HAP-1 (cell line): ENCODE data around the gene FSIP1.

Source experiments
- DNase-seq, 2 experiments: peaks; one replicate each; pipeline ENCODE4 v3.0.0-alpha.2; 2016 to 2020; ENCODE audit warnings: low spot score in 2 of 2
- H3K27me3 ChIP-seq: fragments of 250-450 bp; sonication (Bioruptor Pico); 2 replicates; pipeline ENCODE4 v1.5.1; 2020; ENCODE audit warnings: low read depth, mild to moderate bottlenecking, moderate library complexity
- H3K36me3 ChIP-seq: fragments of 250-450 bp; sonication (Bioruptor Pico); replicated peaks from 2 replicates; pipeline ENCODE4 v1.5.1; 2020; ENCODE audit warnings: mild to moderate bottlenecking
- H3K4me1 ChIP-seq: fragments of 250-450 bp; sonication (Bioruptor Pico); 2 replicates; pipeline ENCODE4 v1.5.1; 2020; ENCODE audit warnings: mild to moderate bottlenecking
- H3K4me3 ChIP-seq: fragments of 250-450 bp; sonication (Bioruptor Pico); 2 replicates; pipeline ENCODE4 v1.5.1; 2020; ENCODE audit warnings: mild to moderate bottlenecking, moderate library complexity
- H3K9me3 ChIP-seq: fragments of 250-450 bp; sonication (Bioruptor Pico); 2 replicates; pipeline ENCODE4 v1.5.1; 2020; ENCODE audit warnings: mild to moderate bottlenecking, moderate library complexity
- in situ Hi-C: fragments of 300-500 bp; cut with MboI; formaldehyde crosslinking; loops from 3 replicates; pipeline ENCODE4 v1.14.3; 2020; ENCODE audit warnings: low sequenced_read_pairs, inconsistent platforms, mixed read lengths

The FSIP1 gene

DNA sequence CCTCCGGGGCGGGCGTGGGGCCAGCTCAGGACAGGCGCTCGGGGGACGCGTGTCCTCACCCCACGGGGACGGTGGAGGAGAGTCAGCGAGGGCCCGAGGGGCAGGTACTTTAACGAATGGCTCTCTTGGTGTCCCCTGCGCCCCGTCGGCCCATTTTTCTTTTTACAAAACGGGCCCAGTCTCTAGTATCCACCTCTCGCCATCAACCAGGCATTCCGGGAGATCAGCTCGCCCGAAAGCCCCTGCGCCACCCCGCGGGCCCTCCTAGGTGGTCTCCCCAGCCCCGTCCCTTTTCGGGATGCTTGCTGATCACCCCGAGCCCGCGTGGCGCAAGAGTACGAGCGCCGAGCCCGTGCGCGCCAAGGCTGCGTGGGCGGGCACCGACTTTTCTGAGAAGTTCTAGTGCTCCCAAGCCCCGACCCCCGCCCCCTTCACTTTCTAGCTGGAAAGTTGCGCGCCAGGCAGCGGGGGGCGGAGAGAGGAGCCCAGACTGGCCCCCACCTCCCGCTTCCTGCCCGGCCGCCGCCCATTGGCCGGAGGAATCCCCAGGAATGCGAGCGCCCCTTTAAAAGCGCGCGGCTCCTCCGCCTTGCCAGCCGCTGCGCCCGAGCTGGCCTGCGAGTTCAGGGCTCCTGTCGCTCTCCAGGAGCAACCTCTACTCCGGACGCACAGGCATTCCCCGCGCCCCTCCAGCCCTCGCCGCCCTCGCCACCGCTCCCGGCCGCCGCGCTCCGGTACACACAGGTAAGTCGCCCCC, 202.0 kb downstream of the FSIP1 start, which contains the start of gene THBS1:
Gene THBS1, plus strand, starts transcription at position 595 of the 757 bp plus-strand sequence. CDS start 779 bp downstream, outside the sequence.
- peak within 1 kb of the TSS; percentile 46 for H3K4me3 ChIP-seq
- in situ Hi-C loops: loop anchor here (25.0 kb wide), 1 partner anchor 418 kb away; no protein-coding TSS in a partner anchor
- DNase-seq: peak; percentile 58 to 82
- no peaks in the 10 kb centered on the region for H3K9me3 ChIP-seq
- peaks cover 4% of the 10 kb centered on the region; the same call in 1 of the 2 replicates for H3K4me1 ChIP-seq
- peaks cover 3% of the 10 kb centered on the region for H3K27me3 ChIP-seq
- H3K36me3 ChIP-seq: peaks cover 7% of the 10 kb centered on the region

- Histone ChIP-seq H3K36me3 (peaks cover 2% of the 10 kb centered on the region), H3K9me3 (no peaks in the 10 kb centered on the region), H3K4me1 (peaks cover 4% of the 10 kb centered on the region; the same call in 1 of the 2 replicates), H3K4me3 (peak overlapping the region; percentile 46), H3K27me3 (peaks cover 3% of the 10 kb centered on the region)
- peak; percentile 70 to 94 for DNase-seq
- in situ Hi-C loops: loop anchor here (25.0 kb wide), 1 partner anchor 418 kb away; no protein-coding TSS in a partner anchor
Measured at GRCh38 chr15:39580117-39580484, 202.5 kb downstream of the FSIP1 start.

GRCh38 chr15:39579487-39580116, 203.0 kb downstream of the FSIP1 start:
- in situ Hi-C loops: loop anchor here (25.0 kb wide), 1 partner anchor 417 kb away; no protein-coding TSS in a partner anchor
- Histone ChIP-seq H3K27me3 (peaks cover 3% of the 10 kb centered on the region), H3K9me3 (no peaks in the 10 kb centered on the region), H3K4me1 (peaks cover 4% of the 10 kb centered on the region; the same call in 1 of the 2 replicates), H3K36me3 (no peaks in the 10 kb centered on the region; the same call in 1 of the 2 replicates), H3K4me3 (no peak overlapping the region; the same call in 1 of the 2 replicates)
- DNase-seq: no peak

DNA sequence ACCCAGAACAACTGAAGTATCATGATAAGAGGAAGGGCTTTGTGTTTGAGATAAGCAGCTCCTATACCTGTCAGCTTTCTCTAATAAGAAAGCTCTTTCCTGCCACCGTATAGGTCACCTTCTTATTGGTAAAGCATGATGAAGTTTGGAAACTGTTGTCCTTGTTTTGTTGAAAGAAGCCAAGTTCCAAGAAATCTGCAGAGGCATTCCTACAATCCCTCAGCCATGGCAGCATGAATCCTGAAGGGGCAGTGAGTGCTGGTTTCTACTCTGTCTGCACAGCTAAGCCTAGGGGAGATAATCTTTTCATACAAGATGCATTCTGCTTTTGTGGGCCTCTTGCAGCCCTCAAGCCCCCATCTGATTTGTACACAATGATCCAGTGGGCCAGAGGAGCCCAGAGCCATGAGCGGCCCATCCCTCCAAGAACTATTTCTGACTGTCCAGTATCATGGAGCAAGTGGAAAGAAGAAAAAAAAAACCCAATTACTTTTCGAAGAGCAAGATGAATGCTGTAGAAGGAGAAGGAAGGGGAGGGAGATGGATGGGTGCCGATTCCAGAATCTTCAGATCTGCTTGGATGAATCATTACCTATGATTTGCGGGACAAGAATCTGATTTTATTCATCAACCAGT, 203.7 kb downstream of the FSIP1 start:
- no peaks in the 10 kb centered on the region for H3K9me3 ChIP-seq
- in situ Hi-C loops: loop anchor here (25.0 kb wide), 1 partner anchor 417 kb away; no protein-coding TSS in a partner anchor
- DNase-seq: no peak
- peaks cover 4% of the 10 kb centered on the region; the same call in 1 of the 2 replicates for H3K4me1 ChIP-seq
- H3K27me3 ChIP-seq: peaks cover 3% of the 10 kb centered on the region
- H3K4me3 ChIP-seq: no peak overlapping the region
- no peaks in the 10 kb centered on the region; the same call in 1 of the 2 replicates for H3K36me3 ChIP-seq

DNA sequence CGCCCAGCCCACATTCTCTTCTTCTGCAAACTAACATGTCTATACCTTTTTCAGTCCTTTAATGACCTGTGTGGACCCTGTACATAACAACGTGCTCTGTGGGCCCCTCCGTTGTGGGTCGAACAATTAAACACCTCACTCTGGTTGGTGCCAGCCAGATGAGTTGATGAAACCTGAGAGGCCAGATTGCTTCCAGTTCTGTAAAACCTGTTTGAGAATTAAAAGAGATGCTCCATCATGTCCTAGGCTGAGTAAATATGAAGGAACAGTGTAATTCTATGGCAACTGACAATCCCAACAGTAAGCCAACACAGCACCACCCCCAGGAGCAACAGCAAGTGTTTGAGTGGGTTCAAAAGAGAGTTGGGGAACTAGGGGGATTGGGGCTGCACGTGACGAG, 207.5 kb downstream of the FSIP1 start:
- H3K4me1 ChIP-seq: no peaks in the 10 kb centered on the region
- no peak overlapping the region for H3K4me3 ChIP-seq
- no peaks in the 10 kb centered on the region for H3K9me3 ChIP-seq
- peaks cover 3% of the 10 kb centered on the region for H3K27me3 ChIP-seq
- no peaks in the 10 kb centered on the region for H3K36me3 ChIP-seq
- in situ Hi-C loops: loop anchor here (25.0 kb wide), 1 partner anchor 413 kb away; no protein-coding TSS in a partner anchor
- no peak for DNase-seq

- Histone ChIP-seq H3K4me1 (no peaks in the 10 kb centered on the region), H3K9me3 (no peaks in the 10 kb centered on the region), H3K27me3 (peaks cover 3% of the 10 kb centered on the region), H3K36me3 (no peaks in the 10 kb centered on the region), H3K4me3 (no peak overlapping the region)
- DNase-seq: no peak
- in situ Hi-C loops: no loop called here
Measured at GRCh38 chr15:39574427-39574826, 208.2 kb downstream of the FSIP1 start.

- H3K9me3 ChIP-seq: no peaks in the 10 kb centered on the region
- no peaks in the 10 kb centered on the region for H3K36me3 ChIP-seq
- H3K4me1 ChIP-seq: no peaks in the 10 kb centered on the region
- no peak overlapping the region for H3K4me3 ChIP-seq
- DNase-seq: no peak
- peaks cover 3% of the 10 kb centered on the region for H3K27me3 ChIP-seq
- in situ Hi-C loops: no loop called here
Measured at GRCh38 chr15:39573844-39574243, 208.8 kb downstream of the FSIP1 start.

DNA sequence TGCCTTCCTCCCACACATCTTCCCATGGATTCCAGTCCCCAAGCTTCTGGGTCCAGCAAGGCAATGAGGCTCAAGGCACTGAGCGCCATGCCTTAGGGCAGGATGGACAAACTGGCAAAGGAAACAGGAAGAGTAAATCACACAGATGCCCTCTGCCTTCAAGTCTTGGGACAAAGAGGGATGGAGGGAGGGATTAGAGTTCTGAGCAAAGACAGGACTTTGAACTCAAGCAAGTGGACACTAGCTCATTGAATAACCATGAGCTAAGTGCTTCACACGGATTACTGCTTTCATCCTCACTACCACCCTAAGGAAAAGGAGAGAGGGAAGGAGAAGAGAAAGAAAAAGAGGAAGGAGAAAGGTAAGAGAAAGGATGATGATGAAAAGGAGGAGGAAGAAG, 209.4 kb downstream of the FSIP1 start:
- Histone ChIP-seq H3K4me3 (no peak overlapping the region), H3K4me1 (no peaks in the 10 kb centered on the region), H3K27me3 (peaks cover 3% of the 10 kb centered on the region), H3K9me3 (no peaks in the 10 kb centered on the region), H3K36me3 (no peaks in the 10 kb centered on the region)
- DNase-seq: no peak
- in situ Hi-C loops: no loop called here

DNA sequence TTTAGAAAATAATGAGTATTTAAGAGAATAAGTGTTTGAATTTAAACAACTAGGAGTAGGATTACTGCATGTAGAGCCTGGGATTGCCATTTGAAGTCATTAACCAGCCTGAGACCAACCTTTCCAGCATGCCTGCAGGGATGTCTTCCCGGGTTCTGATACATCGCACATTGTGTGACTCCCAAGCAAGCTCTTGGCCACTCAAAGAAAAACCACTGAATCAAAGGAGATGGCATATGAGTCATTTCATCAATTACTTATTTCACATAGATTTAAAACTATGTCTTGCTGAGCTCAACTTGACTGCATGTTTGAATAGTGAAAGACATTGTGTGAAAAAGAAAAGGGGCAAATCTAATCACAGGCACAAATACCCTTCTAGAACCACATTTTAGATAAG, 216.8 kb downstream of the FSIP1 start:
- no peaks in the 10 kb centered on the region for H3K9me3 ChIP-seq
- in situ Hi-C loops: no loop called here
- H3K4me3 ChIP-seq: no peak overlapping the region
- no peaks in the 10 kb centered on the region for H3K36me3 ChIP-seq
- H3K4me1 ChIP-seq: no peaks in the 10 kb centered on the region
- no peak for DNase-seq
- peaks cover 6% of the 10 kb centered on the region for H3K27me3 ChIP-seq

DNA sequence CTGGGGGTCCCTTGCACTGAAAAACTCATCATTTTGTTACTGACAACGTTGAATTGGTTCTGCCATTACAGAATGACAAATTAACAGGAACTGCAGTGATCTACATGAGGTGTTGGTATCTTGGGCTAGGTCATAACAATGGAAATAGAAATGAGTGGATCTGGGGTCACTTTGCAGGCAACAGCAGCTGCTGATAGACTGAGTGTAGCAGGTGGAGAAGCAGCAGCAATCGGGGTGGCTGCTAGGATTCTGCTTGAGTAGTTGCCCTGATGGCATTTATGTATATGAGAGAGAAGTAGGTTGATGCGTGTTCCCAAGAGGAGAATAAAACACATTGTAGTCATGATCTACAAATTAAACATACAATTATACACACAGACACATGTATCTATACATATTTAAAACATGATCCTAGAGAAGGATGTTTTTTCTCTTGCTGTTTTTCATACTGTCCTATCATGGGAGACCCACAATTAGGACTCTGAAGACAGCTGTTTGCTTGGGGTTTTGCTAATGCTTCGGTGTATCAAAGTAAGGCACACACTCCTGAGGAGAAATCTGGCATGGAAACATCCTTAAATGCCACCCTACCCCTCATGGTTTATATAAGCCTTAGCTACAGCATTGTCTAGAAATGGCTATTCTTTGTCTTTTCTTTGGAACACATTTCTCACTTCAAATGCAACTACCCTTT, 217.5 kb downstream of the FSIP1 start:
- peaks cover 6% of the 10 kb centered on the region for H3K27me3 ChIP-seq
- in situ Hi-C loops: no loop called here

DNA sequence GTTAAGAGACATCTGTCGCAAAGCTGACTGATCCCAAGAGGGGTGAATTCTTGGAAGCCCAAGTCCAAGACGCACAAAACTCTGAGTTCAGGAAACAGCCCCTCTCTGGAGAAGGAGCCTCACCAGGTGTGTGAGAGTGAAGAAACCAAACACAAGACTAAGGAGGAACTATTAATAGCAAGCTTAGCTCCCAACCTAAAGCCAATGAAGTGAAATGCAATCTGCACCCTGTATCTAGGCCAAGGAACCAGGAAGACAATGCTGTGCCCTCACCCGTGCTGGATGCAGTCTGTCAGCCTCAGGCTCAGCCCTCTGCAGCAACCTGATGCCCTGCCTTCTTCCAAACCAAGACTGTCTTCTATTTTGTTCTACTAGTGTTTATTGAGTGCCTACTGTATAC, 224.2 kb downstream of the FSIP1 start:
- in situ Hi-C loops: no loop called here
- Histone ChIP-seq H3K9me3 (no peaks in the 10 kb centered on the region), H3K36me3 (no peaks in the 10 kb centered on the region), H3K27me3 (no peaks in the 10 kb centered on the region; the same call in none of the 2 replicates), H3K4me3 (no peak overlapping the region), H3K4me1 (no peaks in the 10 kb centered on the region)
- DNase-seq: no peak

More for the DNA sequence above, 217.5 kb downstream of the FSIP1 start:
- H3K4me1 ChIP-seq: no peaks in the 10 kb centered on the region
- no peak overlapping the region for H3K4me3 ChIP-seq
- no peaks in the 10 kb centered on the region for H3K9me3 ChIP-seq
- DNase-seq: no peak
- no peaks in the 10 kb centered on the region for H3K36me3 ChIP-seq

DNA sequence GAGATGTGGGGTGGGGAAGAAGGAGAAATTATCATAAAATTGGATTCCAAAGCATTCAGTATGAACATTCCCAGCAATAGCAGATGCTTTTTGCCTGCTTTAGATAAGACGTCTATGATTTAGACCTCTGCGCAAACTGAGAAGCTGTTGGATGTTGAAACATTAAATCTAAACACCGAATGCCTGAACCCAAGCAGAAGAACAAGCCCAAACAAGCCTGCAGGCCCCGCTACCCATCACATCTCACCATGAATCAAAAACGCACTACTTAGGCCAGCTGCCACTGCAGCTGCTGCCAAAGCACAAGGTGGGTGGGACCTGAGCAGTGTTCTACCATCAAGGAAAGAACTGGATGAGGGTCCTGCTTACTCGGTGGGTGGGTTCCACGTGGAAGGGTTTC, 226.2 kb downstream of the FSIP1 start:
- no peak for DNase-seq
- Histone ChIP-seq H3K4me1 (no peaks in the 10 kb centered on the region), H3K9me3 (no peaks in the 10 kb centered on the region), H3K4me3 (no peak overlapping the region), H3K27me3 (no peaks in the 10 kb centered on the region; the same call in 1 of the 2 replicates), H3K36me3 (no peaks in the 10 kb centered on the region)
- in situ Hi-C loops: no loop called here

DNA sequence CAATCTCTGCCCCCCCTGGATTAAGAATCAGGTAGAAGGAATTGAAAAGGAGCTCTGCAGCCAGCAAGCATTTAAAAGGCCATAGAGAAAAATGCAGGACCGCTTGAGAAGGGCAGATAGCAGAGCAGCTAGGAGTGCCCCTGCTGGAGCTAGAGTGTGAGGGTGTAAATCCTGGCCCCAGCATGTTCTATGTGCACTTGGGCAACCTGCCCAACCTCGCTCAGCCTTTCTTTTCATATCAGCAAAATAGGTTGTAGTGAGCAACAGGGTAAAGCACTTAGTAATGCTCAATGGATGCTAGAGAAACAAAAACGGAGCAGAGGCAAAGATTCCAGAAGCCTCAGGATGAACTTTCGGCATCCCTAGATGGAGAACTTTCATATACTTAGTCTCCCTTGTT, 226.8 kb downstream of the FSIP1 start:
- no peak for DNase-seq
- Histone ChIP-seq H3K36me3 (no peaks in the 10 kb centered on the region), H3K9me3 (no peaks in the 10 kb centered on the region), H3K27me3 (no peaks in the 10 kb centered on the region; the same call in 1 of the 2 replicates), H3K4me1 (no peaks in the 10 kb centered on the region), H3K4me3 (no peak overlapping the region)
- in situ Hi-C loops: no loop called here
